Activated T-helper 9 cell treated with anti-CD3 and anti-CD28 coated beads, Interleukin-2, amount 50 U/mL, for 16 hours (primary cell): ENCODE data around the gene ASB7.

Source experiments
- DNase-seq: peaks from one replicate; pipeline ENCODE4 v3.0.0-alpha.2; 2020; ENCODE audit warnings: low read depth

Gene ASB7

DNA sequence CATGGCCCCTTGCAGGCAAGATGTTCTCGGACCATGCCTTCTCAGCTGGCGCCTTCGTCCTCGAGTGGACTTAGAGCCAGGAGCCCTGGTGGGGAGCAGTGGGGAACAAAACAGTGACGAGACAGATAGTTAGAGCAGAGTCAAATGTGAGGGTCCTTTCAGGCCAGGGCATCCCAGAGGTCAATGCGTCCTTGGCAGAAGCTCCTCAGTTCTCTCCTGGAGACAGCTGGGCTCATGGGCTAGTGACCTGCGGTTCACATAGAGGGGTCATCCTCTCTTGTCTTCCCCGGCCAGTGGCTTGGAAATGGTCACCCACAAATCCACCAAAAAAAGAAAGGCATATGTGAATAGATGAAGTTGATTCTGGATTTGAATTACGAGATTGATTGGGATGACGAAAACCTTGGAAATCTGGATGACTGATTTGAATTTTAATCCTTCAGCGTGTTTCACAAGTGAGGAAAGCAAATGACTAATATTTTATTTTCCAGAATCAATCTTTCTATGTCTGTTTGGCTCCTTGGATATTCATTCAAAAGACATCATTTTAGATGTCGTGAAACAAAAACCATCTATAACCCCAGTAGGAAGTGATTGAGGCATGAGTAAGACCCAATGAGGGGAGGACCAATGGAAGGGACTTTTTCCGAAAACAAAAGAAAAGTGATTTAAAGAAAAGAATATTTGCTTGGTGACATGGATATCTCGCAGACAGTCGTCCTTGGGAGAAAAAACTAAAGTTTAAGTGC, 84.5 kb downstream of the ASB7 start:
- no peak for DNase-seq

DNA sequence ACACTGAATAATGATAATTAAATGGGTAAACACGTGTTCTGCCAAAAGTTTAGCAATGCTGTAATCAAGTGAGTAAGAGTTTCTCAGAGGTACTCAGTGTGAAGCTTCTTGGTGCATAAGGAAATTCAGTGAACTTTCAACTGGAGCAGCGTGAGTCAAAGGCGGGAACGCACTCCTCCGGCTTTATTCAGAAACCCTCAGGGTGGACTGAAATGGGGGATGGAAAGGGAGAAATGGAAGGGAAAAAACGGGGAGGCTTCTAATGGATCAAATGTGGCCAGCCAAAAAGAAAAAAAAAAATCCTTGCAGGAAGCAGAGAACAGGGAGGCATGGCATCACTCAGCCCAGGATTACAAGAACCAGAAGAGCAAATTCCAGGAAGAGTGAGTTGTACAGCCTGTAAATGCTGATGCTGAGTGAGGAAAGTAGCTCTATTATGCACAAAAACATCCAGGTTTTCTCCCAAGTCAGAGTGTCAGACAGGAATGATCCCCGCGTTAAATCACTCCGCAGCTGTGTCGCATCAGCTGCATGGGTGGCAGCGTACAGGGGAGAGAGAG, 85.3 kb downstream of the ASB7 start:
- DNase-seq, result no peak

DNA sequence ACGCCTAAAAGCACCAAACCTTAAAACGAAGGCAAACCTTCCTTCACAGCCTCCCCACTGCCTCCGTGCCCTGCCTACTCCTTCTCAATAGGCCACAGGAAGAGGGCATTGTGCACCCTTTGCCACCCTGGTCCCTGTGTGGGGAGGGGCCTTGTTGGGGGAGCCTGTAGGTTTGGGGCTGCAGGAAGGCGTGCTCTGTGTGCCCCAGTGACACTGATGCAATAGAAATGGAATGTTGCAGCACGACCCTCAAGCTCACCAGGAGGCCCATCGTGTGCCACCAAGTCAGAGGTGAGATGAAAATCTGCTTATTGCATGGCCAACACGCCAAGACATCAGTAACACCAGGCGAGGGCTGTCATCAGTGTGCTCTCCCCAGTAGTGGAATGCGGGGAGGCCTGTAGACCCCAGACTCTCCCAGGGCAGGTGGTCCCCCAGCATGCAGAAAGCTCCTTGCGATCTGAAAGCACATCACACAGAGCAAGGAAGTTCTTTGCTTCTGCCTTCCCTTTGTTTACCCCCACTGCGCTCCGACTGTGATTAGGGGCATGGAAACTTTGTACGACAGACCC, 86.2 kb downstream of the ASB7 start:
- DNase-seq, result no peak

DNA sequence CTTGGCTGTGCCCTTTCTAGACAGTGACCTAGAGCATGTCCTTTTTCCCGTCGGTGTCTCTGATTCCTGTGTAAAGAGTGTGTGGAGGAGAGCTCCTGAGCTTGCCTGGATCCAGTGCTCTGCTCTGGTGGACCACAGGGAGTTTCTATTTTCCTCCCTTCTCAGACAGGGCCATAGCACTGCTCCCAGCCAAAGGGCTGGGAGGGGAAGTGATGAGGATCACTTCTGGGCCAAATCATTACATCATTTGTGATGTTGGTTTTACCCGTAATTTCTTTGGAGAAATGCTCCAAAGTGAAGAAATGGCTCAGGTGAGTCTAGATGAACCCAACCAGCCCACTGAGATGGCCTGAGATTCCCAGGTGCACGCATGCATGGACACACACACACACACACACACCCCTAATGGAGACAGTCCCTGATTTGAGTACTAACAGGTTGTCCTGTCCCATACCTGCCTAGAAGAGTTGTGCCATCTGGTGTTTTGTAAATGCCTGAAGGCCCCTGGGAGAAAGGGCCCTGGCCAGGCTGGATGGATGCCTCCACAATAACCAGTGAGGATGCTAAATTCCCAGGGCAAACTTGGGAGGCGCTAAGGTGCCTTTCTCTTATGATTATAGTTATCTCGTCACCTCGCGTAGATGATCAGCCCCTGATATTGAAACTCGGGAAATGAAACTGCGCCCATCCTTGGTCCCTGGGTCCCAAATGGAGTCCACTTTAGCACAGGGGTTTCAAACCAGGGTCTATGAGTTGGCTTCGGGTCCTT, 86.9 kb downstream of the ASB7 start:
- no peak for DNase-seq

DNA sequence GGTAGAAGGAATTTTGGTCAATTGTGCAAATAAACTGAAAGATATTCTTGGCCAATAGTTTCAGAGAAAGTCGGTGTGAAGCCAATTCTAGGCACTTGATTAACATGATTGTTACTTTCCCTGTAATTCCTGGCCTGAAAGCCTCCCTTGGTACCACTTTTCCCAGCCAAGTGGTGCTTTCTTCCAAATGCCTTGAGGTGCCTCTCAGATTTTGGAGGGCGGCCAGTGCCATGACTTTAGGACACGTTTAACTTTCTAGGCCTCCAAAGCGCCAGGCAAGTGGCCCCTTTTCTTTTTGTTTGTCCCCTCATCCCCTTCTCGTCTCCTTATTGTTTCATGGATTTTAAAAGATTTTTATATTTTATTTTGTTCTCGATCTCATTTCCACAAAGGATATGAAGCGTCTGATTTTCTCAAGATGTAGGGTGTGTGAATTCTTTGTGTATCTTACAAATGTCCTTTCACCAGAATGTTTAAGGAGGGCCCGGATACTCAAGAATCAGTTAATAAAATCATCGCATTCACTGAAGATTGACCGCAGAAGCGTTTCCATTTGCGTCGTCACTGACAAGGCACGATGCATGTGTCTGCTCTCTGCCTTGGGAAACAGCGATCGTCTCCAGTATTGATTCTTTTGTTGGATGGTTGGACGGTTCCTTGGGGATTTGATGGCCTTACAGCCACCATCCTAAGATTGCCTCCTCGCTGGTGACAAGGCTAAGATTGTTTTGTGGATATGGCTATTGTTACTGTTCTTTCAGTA, 87.8 kb downstream of the ASB7 start:
- DNase-seq, result no peak

DNA sequence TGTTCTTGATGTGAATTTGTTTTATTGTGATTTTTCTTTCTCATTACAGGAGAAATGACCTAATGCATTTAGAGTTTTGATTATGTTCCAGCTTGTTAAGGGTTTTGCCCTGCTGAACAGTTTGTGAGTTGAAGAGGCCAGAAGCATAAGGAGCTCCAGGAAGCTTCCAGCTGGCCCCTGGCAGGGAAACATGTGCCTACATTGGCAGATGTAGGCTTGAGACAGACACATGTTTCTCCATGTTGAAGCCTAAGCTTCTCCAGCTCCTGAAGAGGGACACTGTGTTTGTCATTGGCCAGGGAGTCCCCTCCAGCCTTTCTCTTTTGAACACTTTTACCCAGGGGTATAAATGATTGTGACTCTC, 88.4 kb downstream of the ASB7 start:
- DNase-seq, result no peak

DNA sequence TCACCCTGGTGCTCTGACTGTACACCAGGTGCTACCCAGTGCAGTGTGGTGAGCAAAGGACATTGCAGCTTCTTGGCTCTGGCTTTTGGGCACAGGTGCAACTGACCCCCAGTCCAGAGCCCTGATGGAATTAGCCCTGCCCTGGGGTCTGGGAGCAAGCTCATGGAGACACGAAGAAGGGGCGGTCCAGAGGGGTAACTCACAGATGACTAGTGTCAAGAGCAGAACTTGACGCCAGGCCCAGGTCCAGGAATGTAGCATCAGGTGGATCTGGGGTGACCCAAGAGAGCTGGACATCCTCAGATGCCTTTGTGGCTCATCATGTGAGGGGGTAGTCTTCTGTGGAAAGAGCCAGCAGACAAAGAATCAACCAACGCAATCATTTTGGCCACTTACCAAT, 88.9 kb downstream of the ASB7 start:
- DNase-seq, result no peak

DNA sequence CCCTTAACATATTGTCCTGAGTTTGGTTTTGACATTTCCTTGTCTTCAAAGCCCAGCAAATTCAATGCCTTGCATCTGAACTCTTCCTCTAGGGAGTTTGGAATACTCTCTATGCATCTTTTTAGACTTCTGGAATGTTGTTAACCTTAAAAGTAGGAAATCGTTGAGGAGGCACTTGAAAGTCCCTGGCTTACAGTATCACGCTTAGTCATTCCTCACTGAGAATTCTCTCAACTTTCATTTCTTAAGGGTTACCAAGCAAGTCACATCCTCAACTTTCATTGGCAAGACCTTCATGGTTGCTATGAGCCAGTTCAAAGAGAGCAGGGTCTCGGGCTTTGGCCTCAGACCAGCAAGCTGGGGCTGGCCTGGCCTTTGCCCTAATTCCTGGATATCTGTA, 89.9 kb downstream of the ASB7 start:
- DNase-seq, result no peak

DNA sequence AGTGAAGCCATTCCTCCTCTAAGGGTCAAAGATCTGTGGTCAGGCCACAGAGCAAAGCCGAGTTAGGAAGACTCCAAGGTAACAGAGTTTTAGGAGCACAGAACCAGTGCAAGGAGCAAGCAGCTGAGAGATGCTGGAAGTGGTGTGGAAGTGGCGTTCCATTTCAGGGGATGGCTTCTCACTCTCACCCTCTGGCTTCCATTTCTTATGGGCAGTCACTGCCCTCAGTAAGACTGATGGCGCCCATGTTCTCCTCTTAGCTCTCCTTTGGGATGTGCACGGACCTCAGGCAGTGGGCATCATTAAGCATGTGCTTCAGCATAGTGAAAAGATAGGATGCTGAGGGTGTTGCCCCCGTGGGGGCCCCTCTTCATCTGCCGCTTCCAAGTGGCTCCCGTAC, 90.3 kb downstream of the ASB7 start:
- no peak for DNase-seq

DNA sequence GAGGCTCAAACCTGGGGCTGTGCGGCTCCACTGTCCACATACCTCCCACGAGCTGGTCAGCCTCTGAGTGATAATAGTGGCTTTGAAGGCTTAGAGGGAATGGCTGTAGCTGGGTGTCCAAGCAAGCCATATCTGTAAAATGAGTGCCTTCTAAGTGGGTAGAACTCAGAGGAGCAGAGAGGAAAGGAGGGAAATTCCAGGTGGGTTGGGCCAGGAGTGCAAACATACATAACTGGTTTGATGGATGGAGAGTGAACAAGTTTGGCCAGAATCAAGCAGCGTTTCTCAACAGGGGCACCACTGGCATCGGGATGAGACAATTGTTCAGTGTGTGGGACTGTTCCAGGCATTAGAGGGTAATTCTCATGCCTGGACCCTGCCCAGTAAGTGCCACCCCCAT, 91.1 kb downstream of the ASB7 start:
- DNase-seq, result no peak

DNA sequence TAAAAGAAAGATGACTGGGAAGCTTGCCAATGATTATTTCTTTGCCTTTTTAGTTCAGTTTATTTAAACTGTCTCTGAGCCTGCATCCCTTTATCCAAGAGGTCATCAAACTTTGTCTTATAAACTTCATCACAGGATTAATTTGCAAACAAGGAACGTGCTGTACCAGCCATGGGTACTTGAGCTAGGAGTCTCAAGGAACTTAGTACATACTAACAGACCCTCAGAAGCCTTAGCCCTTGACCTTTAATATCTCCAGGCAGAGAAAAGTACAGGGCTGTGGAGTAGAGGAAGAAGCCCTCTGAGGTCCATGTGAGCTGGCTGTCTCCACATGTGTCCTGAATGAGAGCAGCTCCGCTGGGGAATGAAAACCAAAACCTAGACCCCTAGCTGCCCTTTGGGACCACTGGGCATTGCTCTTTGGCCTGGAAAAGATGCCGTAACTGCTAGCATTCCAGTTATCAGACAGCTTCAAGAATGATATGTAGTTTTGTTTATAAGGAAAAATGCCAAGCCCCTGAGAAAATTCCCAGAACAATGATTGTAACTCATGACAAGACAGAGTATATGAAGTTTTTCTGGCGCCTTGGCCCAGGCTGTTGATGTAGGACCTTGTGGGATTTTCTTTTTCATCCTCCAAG, 92.1 kb downstream of the ASB7 start:
- no peak for DNase-seq

DNA sequence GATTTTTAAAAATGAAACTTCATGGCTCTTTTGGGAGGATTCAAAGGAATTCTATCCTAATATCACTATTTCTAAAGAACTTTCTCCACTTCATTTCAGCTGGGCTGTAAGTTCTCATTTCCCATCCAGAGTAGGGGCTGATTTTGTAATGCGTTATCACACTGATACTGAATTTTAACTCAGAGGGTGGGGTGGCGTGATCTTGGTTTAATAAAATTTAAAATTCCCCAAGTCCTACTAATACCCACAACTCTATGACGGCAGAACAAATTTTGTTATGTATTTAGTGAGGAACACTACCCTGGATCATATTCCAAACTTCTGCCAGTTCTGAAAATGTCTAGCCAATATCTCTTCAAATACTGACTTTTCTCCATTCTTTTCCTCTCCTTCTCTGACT, 92.7 kb downstream of the ASB7 start:
- no peak for DNase-seq

DNA sequence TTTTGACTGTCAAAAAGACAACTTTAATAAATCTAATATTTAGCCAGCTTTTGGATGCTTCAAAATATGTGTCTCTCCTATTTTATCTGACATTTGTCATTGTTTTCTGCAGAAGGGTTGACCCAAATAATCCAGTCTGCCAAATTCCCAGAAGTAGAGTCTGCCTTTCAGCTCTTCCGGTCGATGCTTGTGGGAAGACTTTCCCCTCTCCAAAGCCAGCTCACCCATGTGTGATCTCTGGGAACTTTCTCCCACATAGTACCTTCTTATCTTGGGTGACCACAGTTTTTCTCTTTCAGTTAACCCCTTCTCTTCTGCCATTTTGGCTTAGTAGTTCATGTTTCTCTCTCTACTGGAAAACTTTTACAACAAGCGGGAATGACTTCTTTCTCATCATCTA, 94.1 kb downstream of the ASB7 start:
- DNase-seq, result no peak
